Tibial nerve (tissue), 4 donors: ENCODE data around the gene GPR62. TPM values are rescaled to one million over a fixed set of nuclear protein-coding genes. Genes with fewer than 3 reads are reported as not detected.

Experiments
- DNase-seq, 2 donors: peaks; one replicate each; pipeline ENCODE4 v3.0.0-alpha.2; 2019; ENCODE audit warnings: low spot score in 2 of 2
- H3K27ac ChIP-seq, 4 donors: fragments of 200-600 bp; sonication (generic) in 3 of 4; one replicate each; pipeline ENCODE4 v1.5.1; 2017 to 2019; ENCODE audit warnings: mild to moderate bottlenecking in 1 of 4
- H3K27me3 ChIP-seq, 2 donors: fragments of 200-600 bp; sonication (generic) in 1 of 2; one replicate each; pipeline versions ENCODE4 v1.5.1 to v1.6.0; 2017 to 2019
- H3K36me3 ChIP-seq, 3 donors: fragments of 200-600 bp; sonication (generic); one replicate each; pipeline ENCODE4 v1.5.1; 2018 to 2019
- H3K4me1 ChIP-seq, 4 donors: fragments of 200-600 bp; sonication (generic) in 3 of 4; one replicate each; pipeline ENCODE4 v1.5.1; 2017 to 2019
- H3K4me3 ChIP-seq, 4 donors: fragments of 200-600 bp; sonication (generic) in 3 of 4; one replicate each; pipeline ENCODE4 v1.5.1; 2017 to 2019; ENCODE audit warnings: mild to moderate bottlenecking in 1 of 4, moderate library complexity in 1 of 4
- H3K9me3 ChIP-seq, 4 donors: fragments of 200-600 bp; sonication (generic) in 3 of 4; one replicate each; pipeline ENCODE4 v1.5.1; 2017 to 2019
- CTCF ChIP-seq, 5 experiments: fragments of 200-600 bp in 3 of 5; fragments of 450-650 bp in 2 of 5; sonication (generic) in 3 of 5; IDR thresholded peaks; one replicate each; pipeline ENCODE4 v1.5.1; 2016 to 2019; ENCODE audit warnings: antibody characterized with exemption in 5 of 5, mild to moderate bottlenecking in 3 of 5, moderate library complexity in 2 of 5
- EP300 ChIP-seq, 2 donors: sonication (generic); formaldehyde crosslinking; IDR thresholded peaks; one replicate each; pipeline ENCODE4 v1.6.1; 2017; ENCODE audit warnings: antibody characterized with exemption in 2 of 2, mild to moderate bottlenecking in 1 of 2
- POLR2A ChIP-seq, 2 donors: fragments of 450-650 bp; IDR thresholded peaks; one replicate each; pipeline ENCODE4 v1.6.1; 2017; ENCODE audit warnings: antibody characterized with exemption in 2 of 2, mild to moderate bottlenecking in 2 of 2, moderate library complexity in 2 of 2
- WGBS, 2 donors: methylation state at CpG; one replicate each; pipeline ENCODE4 v1.1.5; 2018; 5-methylcytosine and 5-hydroxymethylcytosine counted together
- total RNA-seq, 4 donors: library from RNA; depleted of rRNA; stranded (reverse); fragments of >200 nt; gene quantifications; one replicate each; pipeline ENCODE4 v1.1.0, GENCODE V29; 2016

Gene GPR62
- total RNA-seq, 4 donors from 2014 or later, result 0.87 to 1.0 TPM; not detected in 2

DNA sequence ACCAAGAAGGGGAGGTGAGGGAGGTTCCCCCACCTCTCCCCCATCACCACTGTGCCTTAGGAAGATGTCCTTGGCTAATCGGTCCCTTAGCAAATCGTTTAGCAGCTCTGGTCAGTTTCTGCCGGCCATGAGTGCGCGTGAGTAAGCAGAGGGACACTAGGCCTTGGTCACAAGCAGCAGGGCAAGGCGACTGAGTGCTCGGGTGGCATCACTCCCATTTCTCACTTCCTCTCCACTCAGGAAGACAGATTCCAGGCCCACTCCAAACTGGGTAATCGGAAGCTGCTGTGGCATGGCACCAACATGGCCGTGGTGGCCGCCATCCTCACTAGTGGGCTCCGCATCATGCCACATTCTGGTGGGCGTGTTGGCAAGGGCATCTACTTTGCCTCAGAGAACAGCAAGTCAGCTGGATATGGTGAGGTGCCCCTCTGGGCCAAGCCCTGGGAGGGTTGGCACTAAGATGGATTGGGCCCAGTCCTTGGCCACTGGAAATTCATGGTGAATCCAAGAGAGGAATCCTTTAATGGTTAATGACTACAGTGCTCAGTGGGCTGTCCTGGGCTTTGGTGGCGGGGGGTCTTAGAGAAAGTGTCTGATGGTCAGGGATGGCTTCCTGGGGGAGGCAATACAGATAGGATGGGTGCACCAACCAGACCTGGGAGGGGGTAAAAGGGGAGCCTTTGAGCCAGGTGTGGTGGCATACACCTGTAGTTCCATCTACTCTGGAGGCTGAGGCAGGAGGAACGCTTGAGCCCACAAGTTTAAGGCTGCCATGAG is 9.1 kb upstream of the GPR62 start:
- DNase-seq, result no peak

GRCh38 chr3:51946796-51947195 is 8.4 kb upstream of the GPR62 start:
- Histone ChIP-seq H3K27me3 (no peaks in the 10 kb centered on the region), H3K9me3 (no peaks in the 10 kb centered on the region), H3K4me1 (peaks cover 3 to 19% (median 13%) of the 10 kb centered on the region in 4 donors), H3K4me3 (no peak overlapping the region), H3K27ac (no peak overlapping the region), H3K36me3 (peaks cover 0 to 43% (median 5%) of the 10 kb centered on the region in 3 donors)
- no peak for DNase-seq
- TF ChIP-seq EP300 (IDR thresholded peaks at IDR 0.05) (no peak), CTCF (IDR thresholded peaks at IDR 0.05) (no peak), POLR2A (IDR thresholded peaks at IDR 0.05) (no peak)
- 80 to 89% methylated on average over 4 of the region's 4 CpGs for WGBS, 2 donors

More for the DNA sequence above, 9.1 kb upstream of the GPR62 start:
- peaks cover 3 to 23% (median 16%) of the 10 kb centered on the region in 4 donors for H3K4me1 ChIP-seq
- H3K27ac ChIP-seq, result no peak overlapping the region
- H3K27me3 ChIP-seq, result no peaks in the 10 kb centered on the region
- 89 to 91% methylated on average over 14 of the region's 14 CpGs for WGBS, 2 donors
- H3K4me3 ChIP-seq, result no peak overlapping the region
- no peaks in the 10 kb centered on the region for H3K9me3 ChIP-seq
- peaks cover 0 to 43% (median 5%) of the 10 kb centered on the region in 3 donors for H3K36me3 ChIP-seq
- TF ChIP-seq EP300 (IDR thresholded peaks at IDR 0.05) (no peak), CTCF (IDR thresholded peaks at IDR 0.05) (no peak), POLR2A (IDR thresholded peaks at IDR 0.05) (no peak)

- Histone ChIP-seq H3K36me3 (peaks cover 0 to 43% (median 5%) of the 10 kb centered on the region in 3 donors), H3K27ac (no peak overlapping the region), H3K27me3 (no peaks in the 10 kb centered on the region), H3K4me3 (no peak overlapping the region), H3K9me3 (no peaks in the 10 kb centered on the region), H3K4me1 (peaks cover 3 to 17% (median 12%) of the 10 kb centered on the region in 4 donors)
- WGBS, 2 donors, result 72 to 78% methylated on average over 13 of the region's 13 CpGs
- TF ChIP-seq CTCF (IDR thresholded peaks at IDR 0.05), result no peak
- no peak for TF ChIP-seq EP300 (IDR thresholded peaks at IDR 0.05)
- no peak for TF ChIP-seq POLR2A (IDR thresholded peaks at IDR 0.05)
- no peak for DNase-seq
Observed at GRCh38 chr3:51947215-51947900, 7.8 kb upstream of the GPR62 start.

- no peak for DNase-seq
Observed at GRCh38 chr3:51948016-51948580, 7.1 kb upstream of the GPR62 start.

More at GRCh38 chr3:51948016-51948580, 7.1 kb upstream of the GPR62 start:
- Histone ChIP-seq H3K27me3 (no peaks in the 10 kb centered on the region), H3K4me1 (peaks cover 1 to 10% (median 5%) of the 10 kb centered on the region in 4 donors), H3K27ac (no peak overlapping the region), H3K36me3 (peaks cover 0 to 43% (median 5%) of the 10 kb centered on the region in 3 donors), H3K4me3 (no peak overlapping the region), H3K9me3 (no peaks in the 10 kb centered on the region)
- 86 to 93% methylated on average over 10 of the region's 10 CpGs for WGBS, 2 donors
- TF ChIP-seq CTCF (IDR thresholded peaks at IDR 0.05) (no peak), EP300 (IDR thresholded peaks at IDR 0.05) (no peak), POLR2A (IDR thresholded peaks at IDR 0.05) (no peak)
